Ascending aorta (tissue), 2 donors: ENCODE results near the gene SRXN1. TPM values are rescaled to one million over a fixed set of nuclear protein-coding genes. Genes with fewer than 3 reads are reported as not detected.

Source experiments
- DNase-seq, 2 donors: peaks; one replicate each; pipeline ENCODE4 v3.0.0-alpha.2; 2019; ENCODE audit warnings: low spot score in 2 of 2
- H3K27ac ChIP-seq, 2 donors: fragments of 200-600 bp; sonication (generic); one replicate each; pipeline ENCODE4 v1.5.1; 2016 to 2017; ENCODE audit warnings: mild to moderate bottlenecking in 1 of 2
- H3K27me3 ChIP-seq: fragments of 200-600 bp; sonication (generic); one replicate; pipeline ENCODE4 v1.5.1; 2017
- H3K36me3 ChIP-seq, 2 donors: fragments of 200-600 bp; sonication (generic); one replicate each; pipeline ENCODE4 v1.5.1; 2016
- H3K4me1 ChIP-seq, 2 donors: fragments of 200-600 bp; sonication (generic); one replicate each; pipeline ENCODE4 v1.5.1; 2016 to 2017; ENCODE audit warnings: mild to moderate bottlenecking in 1 of 2
- H3K4me3 ChIP-seq, 2 donors: fragments of 200-600 bp; sonication (generic); one replicate each; pipeline ENCODE4 v1.5.1; 2016 to 2017; ENCODE audit warnings: mild to moderate bottlenecking in 1 of 2
- H3K9me3 ChIP-seq, 2 donors: fragments of 200-600 bp; sonication (generic); one replicate each; pipeline ENCODE4 v1.5.1; 2016
- intact Hi-C: fragments of 100-400 bp; cut with DNase I; formaldehyde crosslinking; loops from one replicate; pipeline ENCODE4 v1.15.1; 2023
- total RNA-seq: library from RNA; depleted of rRNA; stranded (reverse); fragments of >200 nt; gene quantifications from one replicate; pipeline ENCODE4 v1.1.0, GENCODE V29; 2016
- TF ChIP-seq, protein P1 (sequence below), 3 experiments: fragments of 200-600 bp in 2 of 3; fragments of 450-650 bp in 1 of 3; sonication (generic) in 2 of 3; IDR thresholded peaks; one replicate each; pipeline ENCODE4 v1.5.1; 2016 to 2019; ENCODE audit warnings: antibody characterized with exemption in 3 of 3, mild to moderate bottlenecking in 1 of 3, moderate library complexity in 1 of 3

Gene SRXN1
- total RNA-seq, 1 donor from 2014 or later: 28.8 TPM

DNA sequence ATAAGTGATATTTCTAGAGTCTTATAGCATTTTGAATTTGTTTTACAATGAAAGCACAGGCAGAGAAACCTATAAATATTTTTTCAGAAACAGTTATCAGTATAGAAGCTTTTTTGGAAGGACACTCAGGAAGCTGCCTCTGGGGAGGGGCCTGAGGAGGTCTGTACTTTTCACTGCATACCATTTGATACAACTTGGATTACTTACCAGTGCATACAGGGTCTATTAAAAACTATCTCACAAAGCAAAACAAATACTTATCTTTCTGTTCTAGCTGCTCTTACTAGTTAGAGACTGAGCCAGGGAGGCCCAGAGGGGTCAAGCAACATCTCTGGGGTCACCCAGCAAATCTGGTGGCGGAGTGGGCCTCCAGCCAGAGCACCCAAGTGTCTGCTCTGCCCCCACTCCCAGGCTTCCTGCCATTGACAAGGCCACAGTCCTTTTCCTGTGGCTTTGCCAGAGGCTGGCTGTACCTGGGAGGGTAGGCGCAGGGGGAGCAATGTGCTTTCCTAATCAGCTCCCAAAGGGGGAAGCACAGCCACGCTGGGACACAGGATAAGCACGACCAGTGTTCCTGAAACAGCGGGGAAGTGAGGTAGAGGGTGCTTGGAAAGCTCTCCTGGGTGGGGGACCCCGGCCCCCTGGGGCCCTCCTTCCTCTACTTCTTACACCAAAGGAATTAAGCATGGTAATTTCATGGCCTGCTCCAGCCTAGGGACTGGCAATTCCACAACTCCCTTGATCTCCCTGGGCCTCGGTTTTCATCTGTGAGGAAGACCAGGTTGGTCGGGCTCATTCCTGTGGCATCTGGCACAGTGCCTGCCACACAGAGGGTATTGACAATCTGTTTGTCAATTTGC lies 50.7 kb downstream of the SRXN1 start:
- Histone ChIP-seq H3K4me3 (no peak overlapping the region), H3K27ac (no peak overlapping the region), H3K4me1 (no peaks in the 10 kb centered on the region), H3K27me3 (no peaks in the 10 kb centered on the region), H3K9me3 (no peaks in the 10 kb centered on the region), H3K36me3 (no peaks in the 10 kb centered on the region)
- DNase-seq: no peak
- intact Hi-C loops: no loop called here
- TF ChIP-seq, protein P1, sequence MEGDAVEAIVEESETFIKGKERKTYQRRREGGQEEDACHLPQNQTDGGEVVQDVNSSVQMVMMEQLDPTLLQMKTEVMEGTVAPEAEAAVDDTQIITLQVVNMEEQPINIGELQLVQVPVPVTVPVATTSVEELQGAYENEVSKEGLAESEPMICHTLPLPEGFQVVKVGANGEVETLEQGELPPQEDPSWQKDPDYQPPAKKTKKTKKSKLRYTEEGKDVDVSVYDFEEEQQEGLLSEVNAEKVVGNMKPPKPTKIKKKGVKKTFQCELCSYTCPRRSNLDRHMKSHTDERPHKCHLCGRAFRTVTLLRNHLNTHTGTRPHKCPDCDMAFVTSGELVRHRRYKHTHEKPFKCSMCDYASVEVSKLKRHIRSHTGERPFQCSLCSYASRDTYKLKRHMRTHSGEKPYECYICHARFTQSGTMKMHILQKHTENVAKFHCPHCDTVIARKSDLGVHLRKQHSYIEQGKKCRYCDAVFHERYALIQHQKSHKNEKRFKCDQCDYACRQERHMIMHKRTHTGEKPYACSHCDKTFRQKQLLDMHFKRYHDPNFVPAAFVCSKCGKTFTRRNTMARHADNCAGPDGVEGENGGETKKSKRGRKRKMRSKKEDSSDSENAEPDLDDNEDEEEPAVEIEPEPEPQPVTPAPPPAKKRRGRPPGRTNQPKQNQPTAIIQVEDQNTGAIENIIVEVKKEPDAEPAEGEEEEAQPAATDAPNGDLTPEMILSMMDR (IDR thresholded peaks at IDR 0.05): no peak

DNA sequence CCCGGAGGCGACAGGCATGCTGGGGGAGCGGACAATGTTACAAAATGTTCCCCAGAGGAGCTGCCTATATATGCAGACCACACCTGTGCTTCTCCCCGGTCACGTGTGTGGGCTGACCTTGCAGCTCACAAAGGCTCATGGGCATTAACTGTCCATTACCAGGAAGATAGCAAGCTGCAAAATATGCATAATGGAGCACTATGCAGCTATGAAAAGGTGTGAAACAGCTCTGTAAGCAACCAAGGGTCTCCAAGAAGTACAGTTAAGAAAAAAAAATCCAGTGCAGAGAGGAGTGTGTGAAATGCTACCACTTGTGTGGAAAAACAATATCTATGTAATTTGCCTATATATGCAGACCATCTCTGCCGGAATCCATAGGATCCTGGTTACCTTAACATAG lies 52.3 kb downstream of the SRXN1 start:
- no peak for DNase-seq
- Histone ChIP-seq H3K36me3 (no peaks in the 10 kb centered on the region), H3K4me1 (no peaks in the 10 kb centered on the region), H3K27ac (no peak overlapping the region), H3K9me3 (no peaks in the 10 kb centered on the region), H3K27me3 (no peaks in the 10 kb centered on the region), H3K4me3 (no peak overlapping the region)
- intact Hi-C loops: no loop called here
- TF ChIP-seq, protein P1 (IDR thresholded peaks at IDR 0.05): no peak

DNA sequence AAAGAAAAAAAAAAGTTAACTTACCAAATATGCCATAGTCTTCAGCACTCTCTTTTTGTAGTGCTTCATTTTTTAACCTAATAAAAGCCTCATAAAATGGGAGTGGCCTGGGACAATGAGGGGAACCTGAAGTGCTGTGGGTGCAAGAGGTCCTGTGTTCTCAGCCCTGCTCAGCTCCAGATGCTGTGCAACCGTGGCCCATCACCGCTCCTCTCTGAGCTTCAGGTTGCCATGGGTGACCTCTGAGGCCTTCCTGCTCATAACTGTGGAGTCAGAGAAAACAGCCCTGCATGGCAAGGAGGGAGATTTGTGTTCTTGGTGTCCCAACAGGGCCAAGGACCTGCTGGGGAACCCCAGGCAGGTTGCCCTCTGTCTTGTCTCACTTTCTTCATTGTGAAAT lies 52.9 kb downstream of the SRXN1 start:
- TF ChIP-seq, protein P1 (IDR thresholded peaks at IDR 0.05): no peak
- Histone ChIP-seq H3K36me3 (no peaks in the 10 kb centered on the region), H3K4me1 (no peaks in the 10 kb centered on the region), H3K4me3 (no peak overlapping the region), H3K9me3 (no peaks in the 10 kb centered on the region), H3K27ac (no peak overlapping the region), H3K27me3 (no peaks in the 10 kb centered on the region)
- intact Hi-C loops: no loop called here
- no peak for DNase-seq

DNA sequence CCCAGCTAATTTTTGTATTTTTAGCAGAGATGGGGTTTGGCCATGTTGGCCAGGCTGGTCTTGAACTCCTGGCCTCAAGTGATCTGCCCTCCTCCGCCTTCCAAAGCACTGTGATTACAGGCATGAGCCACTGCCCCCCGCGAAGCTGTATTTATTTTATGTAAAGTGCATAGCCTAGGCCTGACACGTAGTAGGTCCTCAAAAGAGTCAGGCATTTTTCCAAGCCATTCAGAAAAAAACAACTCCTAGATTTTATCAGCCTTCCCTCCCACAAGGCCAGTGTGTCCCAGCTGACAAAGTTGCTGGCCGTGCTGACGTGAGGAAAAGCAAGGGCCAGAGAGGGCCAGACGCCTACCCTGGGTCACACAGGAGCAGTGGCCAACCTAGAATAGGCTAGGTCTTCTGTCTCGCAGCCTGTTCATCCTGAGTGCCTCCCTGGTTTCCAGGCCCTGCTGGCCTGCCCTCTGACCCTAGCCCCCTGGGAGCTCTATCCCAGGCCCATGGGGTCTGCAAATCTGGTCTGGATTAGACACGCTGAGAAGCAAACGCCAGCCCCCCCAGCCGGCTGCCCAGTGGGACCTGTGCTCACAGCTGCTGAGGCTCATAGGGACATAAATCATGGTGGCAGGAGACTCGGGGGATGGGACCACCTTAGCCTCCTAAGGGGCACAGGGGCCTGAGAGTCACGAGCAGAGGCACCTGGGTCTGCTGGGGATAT lies 54.7 kb downstream of the SRXN1 start:
- H3K36me3 ChIP-seq: no peaks in the 10 kb centered on the region
- no peak overlapping the region for H3K27ac ChIP-seq
- H3K27me3 ChIP-seq: no peaks in the 10 kb centered on the region
- intact Hi-C loops: no loop called here
- H3K4me3 ChIP-seq: no peak overlapping the region
- H3K9me3 ChIP-seq: no peaks in the 10 kb centered on the region
- TF ChIP-seq, protein P1 (IDR thresholded peaks at IDR 0.05): no peak
- no peaks in the 10 kb centered on the region for H3K4me1 ChIP-seq
- no peak for DNase-seq

DNA sequence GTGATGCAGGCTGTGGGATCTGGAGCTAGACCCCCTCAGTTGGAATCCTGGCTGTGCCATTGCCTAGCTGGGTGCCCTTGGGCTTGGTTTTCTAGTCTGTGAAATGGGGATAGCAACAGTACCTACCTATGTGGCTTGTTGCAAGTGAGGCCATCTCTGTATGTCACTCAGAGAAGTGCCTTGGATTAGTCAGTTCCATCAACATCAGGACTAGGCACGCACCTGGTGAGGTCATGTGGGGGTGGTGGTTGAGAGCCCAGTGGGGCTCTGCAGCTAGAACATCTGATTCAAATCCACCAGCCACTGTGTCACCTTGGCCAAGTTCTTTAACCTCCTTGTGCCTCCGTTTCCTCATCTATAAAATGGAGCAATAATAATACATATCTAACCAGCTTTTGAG lies 55.4 kb downstream of the SRXN1 start:
- H3K4me3 ChIP-seq: no peak overlapping the region
- intact Hi-C loops: no loop called here
- no peaks in the 10 kb centered on the region for H3K27me3 ChIP-seq
- TF ChIP-seq, protein P1 (IDR thresholded peaks at IDR 0.05): no peak
- H3K36me3 ChIP-seq: no peaks in the 10 kb centered on the region
- DNase-seq: no peak
- H3K4me1 ChIP-seq: no peaks in the 10 kb centered on the region
- H3K9me3 ChIP-seq: no peaks in the 10 kb centered on the region
- H3K27ac ChIP-seq: no peak overlapping the region

Other genes starting within 250 kb of the SRXN1 start
- 123 TPM for gene RBCK1, start 244.9 kb downstream of the SRXN1 start, total RNA-seq
- 32.5 TPM for gene TBC1D20, start 190.7 kb downstream of the SRXN1 start, total RNA-seq
- 74.1 TPM for gene CSNK2A1, start 109.4 kb downstream of the SRXN1 start, total RNA-seq
- 8.3 TPM for gene TCF15, start 42.9 kb downstream of the SRXN1 start, total RNA-seq
- gene SCRT2, start 22.6 kb upstream of the SRXN1 start, total RNA-seq: not detected
- gene SLC52A3, start 115.3 kb upstream of the SRXN1 start, total RNA-seq: 3.0 TPM
- 9.7 TPM for gene FAM110A, start 180.5 kb upstream of the SRXN1 start, total RNA-seq